Measurements from ENCODE around the gene ATP13A4.

Gene ATP13A4

GRCh38 chr3:193465992-193466608 lies 88.6 kb downstream of the ATP13A4 start:
- no peak for TF ChIP-seq CTCF (IDR thresholded peaks at IDR 0.05)

DNA sequence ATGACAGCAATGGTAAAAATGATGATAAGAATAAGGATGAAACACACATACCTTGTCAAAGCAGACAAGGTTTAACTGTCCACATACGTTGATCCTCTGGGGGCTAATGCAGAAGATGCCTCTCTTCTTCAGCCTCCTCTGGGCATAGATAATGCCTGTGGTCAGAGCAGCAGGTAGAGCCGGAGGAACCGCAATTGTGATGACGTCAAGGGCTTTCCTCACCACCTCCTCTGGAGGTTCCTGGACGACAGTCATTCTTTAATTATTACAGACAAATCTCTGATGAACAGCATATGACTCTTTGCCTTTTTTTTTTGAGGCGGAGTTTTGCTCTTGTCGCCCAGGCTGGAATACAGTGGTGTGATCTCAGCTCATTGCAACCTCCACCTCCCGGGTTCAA lies 89.8 kb downstream of the ATP13A4 start:
- TF ChIP-seq CTCF (IDR thresholded peaks at IDR 0.05), result no peak

- TF ChIP-seq CTCF (IDR thresholded peaks at IDR 0.05), result no peak
These were observed 97.2 kb downstream of the ATP13A4 start for GRCh38 chr3:193457526-193457925.

GRCh38 chr3:193452338-193452737 lies 102.4 kb downstream of the ATP13A4 start:
- TF ChIP-seq CTCF (IDR thresholded peaks at IDR 0.05), result 0 out of 2 replicates have a peak, but pooled peaks have one; percentile 21

- TF ChIP-seq CTCF (IDR thresholded peaks at IDR 0.05), result no peak
These were observed 102.8 kb downstream of the ATP13A4 start for GRCh38 chr3:193451902-193452301.

DNA sequence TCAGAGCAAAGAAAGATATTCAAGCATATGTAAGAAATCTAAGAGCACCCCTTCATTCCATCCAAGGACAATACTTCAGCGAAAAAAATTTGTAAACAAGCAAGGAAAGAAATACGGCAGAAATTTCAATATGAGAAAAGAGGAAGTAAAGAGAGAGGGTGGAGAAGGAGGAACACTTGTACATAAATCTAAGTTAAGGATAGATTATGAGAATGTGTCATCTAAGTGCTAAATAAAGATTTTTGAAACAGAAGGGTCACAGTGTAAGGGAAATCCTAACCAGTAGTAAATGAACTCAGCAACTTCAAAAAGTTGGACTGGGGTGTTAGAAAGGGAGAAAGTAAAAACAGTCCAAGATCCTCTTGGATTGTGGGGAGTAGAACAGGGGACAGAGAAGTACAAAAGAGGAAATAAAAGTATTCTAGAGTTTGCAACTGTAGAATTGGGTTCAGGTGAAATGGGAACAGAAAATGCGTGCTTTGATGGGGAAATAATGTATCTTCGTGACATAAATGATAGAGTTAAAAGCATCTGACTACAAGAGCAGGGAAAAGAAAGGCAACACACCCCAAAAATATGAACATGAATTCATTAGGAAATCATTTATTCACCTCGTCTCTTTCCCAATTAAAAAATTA lies 107.6 kb downstream of the ATP13A4 start:
- TF ChIP-seq CTCF (IDR thresholded peaks at IDR 0.05), result no peak

- no peak for TF ChIP-seq CTCF (IDR thresholded peaks at IDR 0.05)
These were observed 115.3 kb downstream of the ATP13A4 start for GRCh38 chr3:193439423-193439822.

Measured in LNCAP (cell line).